Testis (tissue), 3 donors: ENCODE results near the gene SLC37A1. TPM values are rescaled to one million over a fixed set of nuclear protein-coding genes. Genes with fewer than 3 reads are reported as not detected.

Experiments used
- DNase-seq: peaks from one replicate; pipeline ENCODE4 v3.0.0-alpha.2; 2019
- H3K27ac ChIP-seq, 2 donors: fragments of 200-600 bp; sonication (generic); one replicate each; pipeline ENCODE4 v1.5.1; 2019
- H3K27me3 ChIP-seq: fragments of 200-600 bp; sonication (generic); one replicate; pipeline ENCODE4 v1.5.1; 2019
- H3K36me3 ChIP-seq: fragments of 200-600 bp; sonication (generic); one replicate; pipeline ENCODE4 v1.5.1; 2017; ENCODE audit warnings: low read depth; ENCODE audit errors: missing control alignments
- H3K4me1 ChIP-seq: fragments of 200-600 bp; sonication (generic); one replicate; pipeline ENCODE4 v1.5.1; 2019
- H3K4me3 ChIP-seq, 2 donors: fragments of 200-600 bp; sonication (generic); one replicate each; pipeline ENCODE4 v1.5.1; 2017 to 2019
- H3K9me3 ChIP-seq: fragments of 200-600 bp; sonication (generic); one replicate; pipeline ENCODE4 v1.5.1; 2017
- CTCF ChIP-seq, 3 experiments: fragments of 450-650 bp in 2 of 3; fragments of 200-600 bp in 1 of 3; sonication (generic) in 1 of 3; IDR thresholded peaks; one replicate each; pipeline ENCODE4 v1.5.1; 2016 to 2019; ENCODE audit warnings: antibody characterized with exemption in 3 of 3, mild to moderate bottlenecking in 2 of 3, moderate library complexity in 1 of 3
- POLR2A ChIP-seq: fragments of 450-650 bp; IDR thresholded peaks from one replicate; pipeline ENCODE4 v1.6.1; 2017; ENCODE audit warnings: antibody characterized with exemption, mild to moderate bottlenecking, moderate library complexity
- WGBS, 2 donors: methylation state at CpG; one replicate each; pipeline ENCODE4 v1.1.5; 2018; 5-methylcytosine and 5-hydroxymethylcytosine counted together
- intact Hi-C: fragments of 100-400 bp; cut with DNase I; formaldehyde crosslinking; loops from one replicate; pipeline ENCODE4 v1.15.1; 2023; ENCODE audit warnings: low total_unique reads
- polyA plus RNA-seq: library from polyadenylated mRNA; stranded (reverse); fragments of 350-450 nt; fragmentation: Illumina TruSeq; extraction: RNeasy Lipid Tissue Mini Kit (QIAGEN cat#74804); gene quantifications from one replicate; pipeline ENCODE4 v1.2.3, GENCODE V29; 2014; ENCODE audit warnings: low read depth, low replicate concordance; ENCODE audit not compliant: insufficient read depth
- total RNA-seq, 2 donors: library from RNA; depleted of rRNA; stranded (reverse); fragments of >200 nt; gene quantifications; one replicate each; pipeline ENCODE4 v1.2.3, GENCODE V29; 2016

SLC37A1 gene
- total and polyA plus RNA-seq, 3 donors from 2014 or later, result 22.6 to 48.3 (median 24.3) TPM

- H3K27ac ChIP-seq, result no peak overlapping the region
Observed at GRCh38 chr21:42570362-42570761, 56.7 kb downstream of the SLC37A1 start.

GRCh38 chr21:42570841-42571387 lies 57.3 kb downstream of the SLC37A1 start:
- Histone ChIP-seq H3K4me1 (no peaks in the 10 kb centered on the region), H3K4me3 (no peak overlapping the region), H3K9me3 (no peaks in the 10 kb centered on the region), H3K27me3 (no peaks in the 10 kb centered on the region), H3K36me3 (no peaks in the 10 kb centered on the region), H3K27ac (no peak overlapping the region)
- peak; percentile 20 for DNase-seq
- intact Hi-C loops, result no loop called here
- TF ChIP-seq CTCF (IDR thresholded peaks at IDR 0.05), result no peak
- WGBS, 2 donors, result 80 to 81% methylated on average over 17 to 20 of the region's 20 CpGs

More at GRCh38 chr21:42570362-42570761, 56.7 kb downstream of the SLC37A1 start:
- DNase-seq, result peak; percentile 9
- intact Hi-C loops, result no loop called here
- no peaks in the 10 kb centered on the region for H3K36me3 ChIP-seq
- TF ChIP-seq CTCF (IDR thresholded peaks at IDR 0.05) (no peak), POLR2A (no peak)
- H3K4me1 ChIP-seq, result no peaks in the 10 kb centered on the region
- WGBS, 2 donors, result 85 to 95% methylated on average over 9 of the region's 9 CpGs
- no peaks in the 10 kb centered on the region for H3K9me3 ChIP-seq
- H3K4me3 ChIP-seq, result no peak overlapping the region
- no peaks in the 10 kb centered on the region for H3K27me3 ChIP-seq

- Histone ChIP-seq H3K4me3 (no peak overlapping the region), H3K27me3 (no peaks in the 10 kb centered on the region), H3K27ac (no peak overlapping the region), H3K9me3 (no peaks in the 10 kb centered on the region), H3K4me1 (no peaks in the 10 kb centered on the region), H3K36me3 (no peaks in the 10 kb centered on the region)
- WGBS, 2 donors, result 85% methylated on average over 20 of the region's 20 CpGs
- TF ChIP-seq CTCF (IDR thresholded peaks at IDR 0.05), result no peak
- no peak for TF ChIP-seq POLR2A
- DNase-seq, result peak; percentile 11
- intact Hi-C loops, result no loop called here
Observed at GRCh38 chr21:42571391-42572150, 57.9 kb downstream of the SLC37A1 start.

GRCh38 chr21:42572906-42573495 lies 59.3 kb downstream of the SLC37A1 start:
- WGBS, 2 donors, result 91 to 93% methylated on average over 11 to 12 of the region's 12 CpGs
- Histone ChIP-seq H3K36me3 (no peaks in the 10 kb centered on the region), H3K4me1 (no peaks in the 10 kb centered on the region), H3K9me3 (no peaks in the 10 kb centered on the region), H3K4me3 (no peak overlapping the region), H3K27ac (no peak overlapping the region), H3K27me3 (no peaks in the 10 kb centered on the region)
- no peak for DNase-seq
- TF ChIP-seq POLR2A (no peak), CTCF (IDR thresholded peaks at IDR 0.05) (no peak)
- intact Hi-C loops, result no loop called here
